Gastrocnemius medialis (tissue), 4 donors: ENCODE results near the gene LEP. TPM values are rescaled to one million over a fixed set of nuclear protein-coding genes. Genes with fewer than 3 reads are reported as not detected.

Source experiments
- ATAC-seq, 2 donors: fragments of 150-250 bp; one replicate each; pipeline ENCODE4 v1.9.1; 2016
- DNase-seq, 2 donors: peaks; one replicate each; pipeline ENCODE4 v3.0.0-alpha.2; 2019
- H3K27ac ChIP-seq, 4 donors: fragments of 200-600 bp; sonication (generic); 1 replicate in 1 of 4; 2 replicates in 3 of 4; pipeline ENCODE4 v1.5.1; 2016 to 2018; ENCODE audit warnings: mild to moderate bottlenecking in 2 of 4, moderate library complexity in 1 of 4
- H3K27me3 ChIP-seq, 3 donors: fragments of 200-600 bp; sonication (generic) in 2 of 3; 1 replicate in 1 of 3; 2 replicates in 2 of 3; pipeline versions ENCODE4 v1.5.1 to v1.6.0; 2016 to 2019; ENCODE audit warnings: mild to moderate bottlenecking in 1 of 3, moderate library complexity in 1 of 3
- H3K36me3 ChIP-seq, 2 donors: fragments of 200-600 bp; sonication (generic) in 1 of 2; one replicate each; pipeline ENCODE4 v1.5.1; 2017 to 2018
- H3K4me1 ChIP-seq, 2 donors: fragments of 200-600 bp; sonication (generic) in 1 of 2; one replicate each; pipeline ENCODE4 v1.5.1; 2016 to 2017; ENCODE audit warnings: mild to moderate bottlenecking in 2 of 2
- H3K4me3 ChIP-seq, 4 donors: fragments of 200-600 bp; sonication (generic) in 3 of 4; 1 replicate in 1 of 4; 2 replicates in 3 of 4; pipeline ENCODE4 v1.5.1; 2016 to 2019; ENCODE audit warnings: mild to moderate bottlenecking in 2 of 4
- H3K9me3 ChIP-seq, 3 donors: fragments of 200-600 bp; sonication (generic) in 2 of 3; 1 replicate in 1 of 3; 2 replicates in 2 of 3; pipeline ENCODE4 v1.5.1; 2016 to 2019
- CTCF ChIP-seq, 5 experiments: fragments of 450-650 bp in 3 of 5; fragments of 200-600 bp in 2 of 5; sonication (generic) in 2 of 5; IDR thresholded peaks in 4 of 5; conservative IDR thresholded peaks in 1 of 5; 1 replicate in 4 of 5; 2 replicates in 1 of 5; pipeline ENCODE4 v1.5.1; 2016 to 2019; ENCODE audit warnings: antibody characterized with exemption in 5 of 5, mild to moderate bottlenecking in 3 of 5, moderate library complexity in 3 of 5
- POLR2A ChIP-seq, 2 donors: fragments of 450-650 bp; IDR thresholded peaks; one replicate each; pipeline ENCODE4 v1.6.1; 2017; ENCODE audit warnings: antibody characterized with exemption in 2 of 2, mild to moderate bottlenecking in 2 of 2, moderate library complexity in 2 of 2
- in situ Hi-C, 4 donors: fragments of 200-750 bp; cut with MboI; loops; one replicate each; pipeline versions ENCODE4 v1.15.0 to v1.8.0; 2017; ENCODE audit warnings: low sequenced_read_pairs in 4 of 4
- intact Hi-C: fragments of 100-400 bp; cut with DNase I; formaldehyde crosslinking; loops from one replicate; pipeline ENCODE4 v1.15.1; 2023; ENCODE audit warnings: low total_unique reads
- microRNA-seq, 2 donors: library from miRNA; unstranded; fragments of <30 nt; microRNA quantifications; one replicate each; pipeline ENCODE4, GENCODE V29; 2016; ENCODE audit warnings: borderline replicate concordance in 2 of 2
- total RNA-seq, 4 donors: library from RNA; depleted of rRNA; stranded (reverse); fragments of >200 nt; gene quantifications; one replicate each; pipeline versions ENCODE4 v1.1.0 to v1.2.3, GENCODE V29; 2016

Gene LEP
- total RNA-seq, 4 donors from 2014 or later = 0.11 to 0.46 TPM; not detected in 2

GRCh38 chr7:128303643-128304042 is 62.6 kb downstream of the LEP start:
- no peak overlapping the region for H3K27ac ChIP-seq
- intact Hi-C loops = no loop called here
- DNase-seq = no peak
- TF ChIP-seq CTCF (IDR thresholded peaks at IDR 0.05 in 4 of 5, conservative IDR thresholded peaks at IDR 0.05 in 1 of 5) (no peak), POLR2A (IDR thresholded peaks at IDR 0.05) (no peak)
- in situ Hi-C loops = no loop called here
- no peak for ATAC-seq
- H3K4me1 ChIP-seq = no peaks in the 10 kb centered on the region
- H3K9me3 ChIP-seq = no peaks in the 10 kb centered on the region
- no peaks in the 10 kb centered on the region for H3K27me3 ChIP-seq
- no peak overlapping the region for H3K4me3 ChIP-seq
- peaks cover 0 to 29% of the 10 kb centered on the region in 2 donors for H3K36me3 ChIP-seq

DNA sequence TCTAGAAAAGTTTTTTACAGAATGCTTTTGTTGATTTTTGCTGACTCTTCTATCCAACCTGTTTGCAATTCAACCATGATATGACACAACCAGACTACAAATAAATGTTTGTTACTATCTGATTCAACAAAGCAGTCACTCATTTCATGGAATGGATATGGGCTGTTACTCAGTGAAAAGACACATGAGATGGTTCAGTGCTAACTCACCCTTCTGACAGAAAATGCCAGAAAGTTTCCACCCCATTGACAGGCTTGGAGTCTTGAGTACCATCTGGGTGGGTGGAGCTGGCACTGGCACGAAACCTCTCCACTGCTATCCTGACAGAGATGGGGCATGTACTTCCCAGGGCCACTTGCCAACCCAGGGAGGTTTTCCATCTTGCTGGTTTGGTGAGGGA is 63.1 kb downstream of the LEP start:
- ATAC-seq = no peak

DNA sequence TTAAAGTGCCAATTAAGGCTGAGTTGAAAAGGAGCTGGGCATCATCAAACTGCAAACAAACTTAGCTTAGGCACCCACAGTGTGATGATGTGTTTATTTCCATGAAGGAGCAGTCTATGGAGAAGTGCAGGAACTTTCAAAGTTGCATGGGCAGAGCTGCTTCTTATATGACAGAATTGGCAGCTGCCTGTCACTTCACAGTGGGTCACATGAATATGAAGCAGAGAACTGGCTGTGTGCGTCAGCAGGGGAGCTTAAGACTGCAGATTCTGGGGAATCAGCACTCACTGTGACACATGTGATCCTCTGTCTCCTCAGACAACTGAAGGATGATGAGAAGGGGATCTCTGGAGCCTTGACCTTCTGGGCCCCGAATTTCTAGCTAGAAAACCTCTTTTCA is 66.0 kb downstream of the LEP start:
- H3K9me3 ChIP-seq = no peaks in the 10 kb centered on the region
- intact Hi-C loops = no loop called here
- H3K36me3 ChIP-seq = peaks cover 0 to 61% of the 10 kb centered on the region in 2 donors
- ATAC-seq (peak; percentile 87 to 92), DNase-seq (peak; percentile 31 to 41)
- no peaks in the 10 kb centered on the region for H3K4me1 ChIP-seq
- H3K27ac ChIP-seq = peak overlapping the region; percentile 37 to 74 (median 67)
- TF ChIP-seq POLR2A (IDR thresholded peaks at IDR 0.05) (no peak), CTCF (IDR thresholded peaks at IDR 0.05 in 4 of 5, conservative IDR thresholded peaks at IDR 0.05 in 1 of 5) (no peak)
- in situ Hi-C loops = no loop called here
- no peaks in the 10 kb centered on the region for H3K27me3 ChIP-seq
- no peak overlapping the region for H3K4me3 ChIP-seq

More for the DNA sequence above, 63.1 kb downstream of the LEP start:
- no peaks in the 10 kb centered on the region for H3K27me3 ChIP-seq
- no peaks in the 10 kb centered on the region for H3K4me1 ChIP-seq
- in situ Hi-C loops = no loop called here
- no peak overlapping the region for H3K27ac ChIP-seq
- no peaks in the 10 kb centered on the region for H3K9me3 ChIP-seq
- H3K4me3 ChIP-seq = no peak overlapping the region
- intact Hi-C loops = no loop called here
- peaks cover 0 to 33% of the 10 kb centered on the region in 2 donors for H3K36me3 ChIP-seq
- TF ChIP-seq CTCF (IDR thresholded peaks at IDR 0.05 in 4 of 5, conservative IDR thresholded peaks at IDR 0.05 in 1 of 5) = no peak
- no peak for TF ChIP-seq POLR2A (IDR thresholded peaks at IDR 0.05)
- no peak for DNase-seq

Small RNAs within 50 kb of the gene (microRNA-seq; reads per million reads assigned to microRNA genes)
- gene MIR129-1 = 0 reads per million in 2 donors

Other genes with a start within 250 kb of the LEP start
- gene LRRC4, start 209.8 kb upstream of the LEP start, total RNA-seq = 1 to 10 TPM in 1 of 4 donors, under 1 TPM in 3; 0.29 to 4.3 (median 0.96) TPM
- 10 to 100 TPM; 13.6 to 18.5 (median 16.3) TPM for gene RBM28, start 102.6 kb downstream of the LEP start, total RNA-seq
- gene PRRT4, start 120.4 kb downstream of the LEP start, total RNA-seq = 1 to 10 TPM in 2 of 4 donors, under 1 TPM in 2; 0.22 to 2.2 (median 0.64) TPM
- 1 to 10 TPM; 4.0 to 7.1 (median 4.9) TPM for gene IMPDH1, start 168.7 kb downstream of the LEP start, total RNA-seq
- 1 to 10 TPM; 1.1 to 4.3 (median 3.2) TPM for gene HILPDA, start 214.6 kb downstream of the LEP start, total RNA-seq
- gene METTL2B, start 235.5 kb downstream of the LEP start, total RNA-seq = 10 to 100 TPM; 19.8 to 22.5 (median 20.6) TPM